SU-DHL-6 (cell line): ENCODE data around the gene CATSPERZ.

Experiments used
- H2AFZ ChIP-seq: fragments of 200-600 bp; sonication (generic); 2 replicates; pipeline ENCODE4 v1.6.1; 2014; ENCODE audit warnings: low read depth, mild to moderate bottlenecking, moderate library complexity, mixed read lengths, antibody characterized with exemption, low read length; ENCODE audit not compliant: severe bottlenecking
- H3F3A ChIP-seq: fragments of 200-600 bp; shearing (Covaris generic); 2 replicates; pipeline ENCODE4 v1.6.0; 2016; ENCODE audit warnings: antibody characterized with exemption, mild to moderate bottlenecking; ENCODE audit not compliant: insufficient read depth
- H3K27ac ChIP-seq: fragments of 200-600 bp; sonication (generic); 2 replicates; pipeline ENCODE4 v1.5.1; 2016; ENCODE audit warnings: low read depth, mild to moderate bottlenecking, low read length, moderate library complexity, mixed read lengths
- H3K27me3 ChIP-seq: fragments of 200-600 bp; sonication (generic), shearing (Covaris generic); 2 replicates; pipeline ENCODE4 v1.6.0; 2014; ENCODE audit warnings: mild to moderate bottlenecking, low read length
- H3K36me3 ChIP-seq: fragments of 200-600 bp; sonication (generic); 2 replicates; pipeline ENCODE4 v1.6.1; 2014; ENCODE audit warnings: mild to moderate bottlenecking, low read length, mixed read lengths
- H3K4me2 ChIP-seq: fragments of 300-600, 200-600 bp; shearing (Covaris generic), sonication (generic); 2 replicates; pipeline ENCODE4 v1.6.0; 2014; ENCODE audit warnings: low read length, low read depth, mild to moderate bottlenecking; ENCODE audit not compliant: poor library complexity, severe bottlenecking
- H3K4me3 ChIP-seq: fragments of 200-600 bp; sonication (generic); 2 replicates; pipeline ENCODE4 v1.5.1; 2014; ENCODE audit warnings: antibody characterized with exemption, low read length, mild to moderate bottlenecking, mixed read lengths; ENCODE audit not compliant: insufficient read depth, poor library complexity, severe bottlenecking
- H3K79me2 ChIP-seq: fragments of 200-600 bp; sonication (generic); 2 replicates; pipeline ENCODE4 v1.6.1; 2014; ENCODE audit warnings: mild to moderate bottlenecking, low read length, moderate library complexity; ENCODE audit not compliant: insufficient read depth
- H3K9ac ChIP-seq: fragments of 200-600 bp; sonication (generic); 2 replicates; pipeline ENCODE4 v1.7.0; 2014; ENCODE audit warnings: mild to moderate bottlenecking, low read length
- H3K9me2 ChIP-seq: fragments of 200-600 bp; sonication (generic); replicated peaks from 2 replicates; pipeline ENCODE4 v1.6.1; 2014; ENCODE audit warnings: low read length; ENCODE audit not compliant: insufficient read depth
- H3K9me3 ChIP-seq: fragments of 200-600 bp; sonication (generic); 2 replicates; pipeline ENCODE4 v1.6.1; 2014; ENCODE audit warnings: low read length, mixed read lengths; ENCODE audit not compliant: insufficient read depth
- H4K20me1 ChIP-seq: fragments of 200-600 bp; sonication (generic); 2 replicates; pipeline ENCODE4 v1.6.1; 2014; ENCODE audit warnings: low read depth, mild to moderate bottlenecking, antibody characterized with exemption, low read length, moderate library complexity, mixed read lengths
- EZH2phosphoT487 ChIP-seq: fragments of 200-600 bp; sonication (generic), shearing (Covaris generic); conservative IDR thresholded peaks from 2 replicates; pipeline ENCODE4 v1.6.1; 2018; ENCODE audit warnings: mild to moderate bottlenecking, antibody characterized with exemption, low read length, moderate library complexity, mixed read lengths
- TF ChIP-seq, protein P1 (sequence below): fragments of 200-600 bp; sonication (generic); IDR thresholded peaks from one replicate; pipeline ENCODE4 v1.5.1; 2017; ENCODE audit warnings: antibody characterized with exemption, mild to moderate bottlenecking, low read length, moderate library complexity; ENCODE audit not compliant: insufficient read depth, poor library complexity, severe bottlenecking

CATSPERZ gene

DNA sequence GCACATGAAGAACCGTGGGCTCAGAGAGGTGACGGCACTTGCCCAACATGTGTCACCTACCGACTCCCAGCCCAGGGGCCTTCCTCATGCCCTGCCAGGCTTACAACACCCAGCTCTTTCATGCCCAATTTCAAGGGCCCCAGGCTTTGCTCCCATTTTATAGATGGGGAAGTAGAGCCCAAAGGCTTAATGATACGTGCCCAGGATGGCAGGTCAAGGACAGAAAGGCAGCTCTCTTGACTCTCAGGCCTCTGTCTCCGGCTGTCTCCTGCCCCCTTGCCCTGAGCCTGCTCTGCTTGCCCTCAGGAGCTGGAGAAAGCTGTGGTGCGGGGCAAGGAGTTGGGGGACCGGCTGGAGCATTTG lies 48.8 kb downstream of the CATSPERZ start:
- no peak overlapping the region for H3K9ac ChIP-seq
- H3K27me3 ChIP-seq: no peaks in the 10 kb centered on the region
- no peak overlapping the region for H3K4me3 ChIP-seq
- H3K27ac ChIP-seq: no peak overlapping the region
- no peaks in the 10 kb centered on the region for H3K79me2 ChIP-seq
- no peak overlapping the region for H3K4me2 ChIP-seq
- H3F3A ChIP-seq: no peaks in the 10 kb centered on the region
- no peaks in the 10 kb centered on the region for H4K20me1 ChIP-seq
- H3K36me3 ChIP-seq: no peaks in the 10 kb centered on the region
- H3K9me3 ChIP-seq: no peaks in the 10 kb centered on the region
- H3K9me2 ChIP-seq: no peaks in the 10 kb centered on the region
- H2AFZ ChIP-seq: no peak overlapping the region
- TF ChIP-seq EZH2phosphoT487: no peak
- TF ChIP-seq, protein P1, sequence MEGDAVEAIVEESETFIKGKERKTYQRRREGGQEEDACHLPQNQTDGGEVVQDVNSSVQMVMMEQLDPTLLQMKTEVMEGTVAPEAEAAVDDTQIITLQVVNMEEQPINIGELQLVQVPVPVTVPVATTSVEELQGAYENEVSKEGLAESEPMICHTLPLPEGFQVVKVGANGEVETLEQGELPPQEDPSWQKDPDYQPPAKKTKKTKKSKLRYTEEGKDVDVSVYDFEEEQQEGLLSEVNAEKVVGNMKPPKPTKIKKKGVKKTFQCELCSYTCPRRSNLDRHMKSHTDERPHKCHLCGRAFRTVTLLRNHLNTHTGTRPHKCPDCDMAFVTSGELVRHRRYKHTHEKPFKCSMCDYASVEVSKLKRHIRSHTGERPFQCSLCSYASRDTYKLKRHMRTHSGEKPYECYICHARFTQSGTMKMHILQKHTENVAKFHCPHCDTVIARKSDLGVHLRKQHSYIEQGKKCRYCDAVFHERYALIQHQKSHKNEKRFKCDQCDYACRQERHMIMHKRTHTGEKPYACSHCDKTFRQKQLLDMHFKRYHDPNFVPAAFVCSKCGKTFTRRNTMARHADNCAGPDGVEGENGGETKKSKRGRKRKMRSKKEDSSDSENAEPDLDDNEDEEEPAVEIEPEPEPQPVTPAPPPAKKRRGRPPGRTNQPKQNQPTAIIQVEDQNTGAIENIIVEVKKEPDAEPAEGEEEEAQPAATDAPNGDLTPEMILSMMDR: no peak

DNA sequence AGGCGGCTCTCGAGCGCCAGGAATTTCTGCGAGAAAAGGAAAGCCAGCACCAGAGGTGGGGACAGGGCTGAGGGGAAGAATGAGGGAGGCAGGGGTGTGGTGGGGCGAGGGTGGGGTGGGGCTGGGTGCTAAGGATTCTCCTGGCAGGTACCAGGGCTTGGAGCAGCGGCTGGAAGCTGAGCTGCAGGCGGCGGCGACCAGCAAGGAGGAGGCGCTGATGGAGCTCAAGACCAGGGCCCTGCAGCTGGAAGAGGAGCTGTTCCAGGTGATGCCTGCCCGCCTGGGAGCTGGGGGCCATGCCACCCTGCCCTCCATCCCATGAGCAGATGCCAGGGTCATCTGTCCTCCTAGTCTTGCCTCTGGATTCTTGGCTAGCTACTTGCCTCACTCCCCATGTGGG lies 49.2 kb downstream of the CATSPERZ start:
- Histone ChIP-seq H3K4me3 (no peak overlapping the region), H3K9ac (no peak overlapping the region), H4K20me1 (no peaks in the 10 kb centered on the region), H3K36me3 (no peaks in the 10 kb centered on the region), H3K79me2 (no peaks in the 10 kb centered on the region), H3F3A (no peaks in the 10 kb centered on the region), H3K4me2 (no peak overlapping the region), H3K9me2 (no peaks in the 10 kb centered on the region), H3K9me3 (no peaks in the 10 kb centered on the region), H3K27me3 (no peaks in the 10 kb centered on the region), H2AFZ (no peak overlapping the region), H3K27ac (no peak overlapping the region)
- TF ChIP-seq EZH2phosphoT487: no peak
- TF ChIP-seq, protein P1: no peak

DNA sequence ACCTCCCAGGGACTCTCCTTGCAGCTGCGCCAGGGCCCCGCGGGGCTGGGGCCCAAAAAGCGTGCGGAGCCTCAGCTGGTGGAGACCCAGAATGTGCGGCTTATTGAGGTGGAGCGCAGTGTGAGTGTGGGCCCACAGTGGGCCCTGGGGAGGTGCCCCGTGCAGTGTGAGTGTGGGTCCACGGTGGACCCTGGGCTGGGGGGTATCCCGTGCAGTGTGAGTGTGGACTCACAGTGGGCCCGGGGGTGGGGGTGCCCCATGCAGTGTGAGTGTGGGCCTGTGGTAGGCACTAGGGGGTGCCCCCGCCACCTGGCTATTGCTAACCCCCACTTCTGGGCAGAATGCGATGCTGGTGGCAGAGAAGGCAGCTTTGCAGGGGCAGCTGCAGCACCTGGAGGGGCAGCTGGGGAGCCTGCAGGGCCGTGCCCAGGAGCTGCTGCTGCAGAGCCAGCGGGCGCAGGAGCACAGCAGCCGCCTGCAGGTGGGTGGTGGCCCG lies 51.0 kb downstream of the CATSPERZ start:
- Histone ChIP-seq H3K9me2 (no peaks in the 10 kb centered on the region), H3K79me2 (no peaks in the 10 kb centered on the region), H2AFZ (no peak overlapping the region), H3K36me3 (no peaks in the 10 kb centered on the region), H3K4me2 (no peak overlapping the region), H3K27me3 (no peaks in the 10 kb centered on the region), H3K9me3 (no peaks in the 10 kb centered on the region), H4K20me1 (no peaks in the 10 kb centered on the region), H3F3A (no peaks in the 10 kb centered on the region), H3K27ac (no peak overlapping the region), H3K4me3 (no peak overlapping the region), H3K9ac (no peak overlapping the region)
- TF ChIP-seq, protein P1: no peak
- no peak for TF ChIP-seq EZH2phosphoT487
